ENCODE measurements around the gene SPRYD3. TPM values are rescaled to one million over a fixed set of nuclear protein-coding genes. Genes with fewer than 3 reads are reported as not detected.

Gene SPRYD3
- total RNA-seq, 1 experiment from 2014 or later = 18.5 TPM

DNA sequence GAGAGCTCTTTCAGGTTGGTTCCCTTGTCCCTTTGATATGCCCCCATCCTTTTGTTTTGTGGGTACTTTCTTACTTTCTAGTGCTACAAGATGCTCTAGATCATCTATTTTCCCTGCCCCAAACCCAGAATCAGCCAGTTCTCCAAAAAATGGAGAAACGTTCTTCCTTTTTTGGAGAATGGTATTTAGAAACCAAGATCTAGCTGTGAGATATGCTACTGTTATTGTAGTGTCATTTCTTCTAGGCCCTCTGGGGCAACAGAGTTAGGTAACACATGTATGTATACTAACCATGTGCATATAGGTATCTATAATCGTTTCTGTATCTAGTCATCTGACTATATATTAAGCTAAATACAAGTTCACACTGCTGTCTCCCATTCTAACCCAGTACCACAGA, 11.4 kb upstream of the SPRYD3 start:
- H3K27ac ChIP-seq (ENCODE audit: low read length) = no peak overlapping the region
- peaks cover 4% of the 10 kb centered on the region for H3K4me1 ChIP-seq (ENCODE audit: insufficient read depth, low read length)
- ATAC-seq = no peak
- H3K79me2 ChIP-seq (ENCODE audit: low read length) = no peaks in the 10 kb centered on the region
- H2AFZ ChIP-seq (ENCODE audit: low read length) = no peak overlapping the region
- no peaks in the 10 kb centered on the region for H3K9me3 ChIP-seq (ENCODE audit: low read length)
- no peak overlapping the region for H3K4me2 ChIP-seq (ENCODE audit: low read length)
- intact Hi-C loops (cut with micrococcal nuclease) = no loop called here
- POLR2A ChIA-PET (ENCODE audit: unreplicated experiment) = no interaction called here
- CTCF ChIA-PET = no interaction called here
- BruUV-seq (replicated peaks) = no TSS peak
- no peaks in the 10 kb centered on the region for H4K20me1 ChIP-seq (ENCODE audit: low read length)
- no peaks in the 10 kb centered on the region for H3K36me3 ChIP-seq (ENCODE audit: low read depth, low read length)
- DNase-seq = no peak
- H3F3A ChIP-seq (ENCODE audit: low read length, unreplicated experiment) = no peaks in the 10 kb centered on the region
- TF ChIP-seq EZH2phosphoT487 (IDR thresholded peaks at IDR 0.05; ENCODE audit: borderline replicate concordance, low read length) (no peak), EZH2 (IDR thresholded peaks at IDR 0.05; ENCODE audit: low read length, unreplicated experiment) (no peak)
- TF ChIP-seq, protein P1, sequence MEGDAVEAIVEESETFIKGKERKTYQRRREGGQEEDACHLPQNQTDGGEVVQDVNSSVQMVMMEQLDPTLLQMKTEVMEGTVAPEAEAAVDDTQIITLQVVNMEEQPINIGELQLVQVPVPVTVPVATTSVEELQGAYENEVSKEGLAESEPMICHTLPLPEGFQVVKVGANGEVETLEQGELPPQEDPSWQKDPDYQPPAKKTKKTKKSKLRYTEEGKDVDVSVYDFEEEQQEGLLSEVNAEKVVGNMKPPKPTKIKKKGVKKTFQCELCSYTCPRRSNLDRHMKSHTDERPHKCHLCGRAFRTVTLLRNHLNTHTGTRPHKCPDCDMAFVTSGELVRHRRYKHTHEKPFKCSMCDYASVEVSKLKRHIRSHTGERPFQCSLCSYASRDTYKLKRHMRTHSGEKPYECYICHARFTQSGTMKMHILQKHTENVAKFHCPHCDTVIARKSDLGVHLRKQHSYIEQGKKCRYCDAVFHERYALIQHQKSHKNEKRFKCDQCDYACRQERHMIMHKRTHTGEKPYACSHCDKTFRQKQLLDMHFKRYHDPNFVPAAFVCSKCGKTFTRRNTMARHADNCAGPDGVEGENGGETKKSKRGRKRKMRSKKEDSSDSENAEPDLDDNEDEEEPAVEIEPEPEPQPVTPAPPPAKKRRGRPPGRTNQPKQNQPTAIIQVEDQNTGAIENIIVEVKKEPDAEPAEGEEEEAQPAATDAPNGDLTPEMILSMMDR (conservative IDR thresholded peaks at IDR 0.05; ENCODE audit: low read depth, low read length) = no peak
- H3K4me3 ChIP-seq (ENCODE audit: low read length) = no peak overlapping the region
- no peaks in the 10 kb centered on the region for H3K9me2 ChIP-seq (replicated peaks; ENCODE audit: low read length)
- no peaks in the 10 kb centered on the region for H3K27me3 ChIP-seq (ENCODE audit: low read length)
- H3K9ac ChIP-seq (ENCODE audit: low read length) = no peak overlapping the region

DNA sequence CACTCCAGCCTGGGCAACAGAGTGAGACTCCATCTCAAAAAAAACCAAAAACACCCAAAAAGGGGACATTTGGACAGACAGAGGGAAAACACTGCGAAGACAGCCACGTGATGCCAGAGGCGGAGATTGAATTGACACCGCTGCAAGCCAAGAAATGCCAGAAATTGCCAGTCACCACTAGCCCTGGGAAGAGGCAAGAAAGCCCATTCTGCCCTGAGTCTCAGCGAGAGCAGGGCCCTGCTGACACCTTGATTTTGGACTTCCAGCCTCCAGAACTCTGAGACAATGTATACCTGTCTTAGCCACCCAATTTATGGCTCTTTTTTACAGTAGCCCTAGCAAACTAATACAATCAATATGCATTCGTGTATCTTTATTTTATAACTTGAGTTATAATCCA, 10.9 kb upstream of the SPRYD3 start:
- peaks cover 3% of the 10 kb centered on the region for H3K4me1 ChIP-seq (ENCODE audit: insufficient read depth, low read length)
- no peak overlapping the region for H3K4me3 ChIP-seq (ENCODE audit: low read length)

GRCh38 chr12:53086361-53086760, 7.2 kb upstream of the SPRYD3 start:
- ChIA-PET CTCF (no interaction called here), POLR2A (ENCODE audit: unreplicated experiment) (no interaction called here)
- Histone ChIP-seq H2AFZ (ENCODE audit: low read length) (no peak overlapping the region), H4K20me1 (ENCODE audit: low read length) (no peaks in the 10 kb centered on the region), H3K9me3 (ENCODE audit: low read length) (0 out of 2 replicates have a peak, but pooled peaks cover 10% of the 10 kb centered on the region), H3K79me2 (ENCODE audit: low read length) (no peaks in the 10 kb centered on the region), H3K27ac (ENCODE audit: low read length) (no peak overlapping the region), H3K9ac (ENCODE audit: low read length) (no peak overlapping the region), H3K4me1 (ENCODE audit: insufficient read depth, low read length) (no peaks in the 10 kb centered on the region), H3K4me3 (ENCODE audit: low read length) (no peak overlapping the region), H3K4me2 (ENCODE audit: low read length) (no peak overlapping the region), H3K9me2 (replicated peaks; ENCODE audit: low read length) (no peaks in the 10 kb centered on the region), H3K27me3 (ENCODE audit: low read length) (no peaks in the 10 kb centered on the region), H3K36me3 (ENCODE audit: low read depth, low read length) (no peaks in the 10 kb centered on the region), H3F3A (ENCODE audit: low read length, unreplicated experiment) (no peaks in the 10 kb centered on the region)
- DNase-seq (no peak), ATAC-seq (no peak)
- intact Hi-C loops (cut with micrococcal nuclease) = no loop called here
- no TSS peak for BruUV-seq (replicated peaks)
- TF ChIP-seq, protein P1 (conservative IDR thresholded peaks at IDR 0.05; ENCODE audit: low read depth, low read length) = no peak
- no peak for TF ChIP-seq EZH2phosphoT487 (IDR thresholded peaks at IDR 0.05; ENCODE audit: borderline replicate concordance, low read length)
- no peak for TF ChIP-seq EZH2 (IDR thresholded peaks at IDR 0.05; ENCODE audit: low read length, unreplicated experiment)

More for the DNA sequence above, 10.9 kb upstream of the SPRYD3 start:
- intact Hi-C loops (cut with micrococcal nuclease) = no loop called here
- ChIA-PET CTCF (no interaction called here), POLR2A (ENCODE audit: unreplicated experiment) (no interaction called here)
- Histone ChIP-seq H3K9me3 (ENCODE audit: low read length) (0 out of 2 replicates have a peak, but pooled peaks cover 2% of the 10 kb centered on the region), H3K9me2 (replicated peaks; ENCODE audit: low read length) (no peaks in the 10 kb centered on the region), H3K36me3 (ENCODE audit: low read depth, low read length) (no peaks in the 10 kb centered on the region), H3F3A (ENCODE audit: low read length, unreplicated experiment) (no peaks in the 10 kb centered on the region), H2AFZ (ENCODE audit: low read length) (no peak overlapping the region), H3K9ac (ENCODE audit: low read length) (no peak overlapping the region), H3K27ac (ENCODE audit: low read length) (no peak overlapping the region), H3K4me2 (ENCODE audit: low read length) (no peak overlapping the region), H3K79me2 (ENCODE audit: low read length) (no peaks in the 10 kb centered on the region), H3K27me3 (ENCODE audit: low read length) (no peaks in the 10 kb centered on the region), H4K20me1 (ENCODE audit: low read length) (no peaks in the 10 kb centered on the region)
- DNase-seq (no peak), ATAC-seq (no peak)
- TF ChIP-seq EZH2 (IDR thresholded peaks at IDR 0.05; ENCODE audit: low read length, unreplicated experiment) = no peak
- TF ChIP-seq, protein P1 (conservative IDR thresholded peaks at IDR 0.05; ENCODE audit: low read depth, low read length) = no peak
- no peak for TF ChIP-seq EZH2phosphoT487 (IDR thresholded peaks at IDR 0.05; ENCODE audit: borderline replicate concordance, low read length)
- no TSS peak for BruUV-seq (replicated peaks)

Measured in PC-3 (cell line).